GM12878 (cell line): ENCODE results near the gene MEGF11. TPM values are rescaled to one million over a fixed set of nuclear protein-coding genes. Genes with fewer than 3 reads are reported as not detected.

Source experiments
- ATAC-seq: fragments of 200-7000 bp; cut with Tn5 transposase; 3 replicates; pipeline ENCODE4 v1.9.1; 2020; ENCODE audit warnings: mild to moderate bottlenecking, moderate library complexity
- BruUV-seq: library from RNA; stranded (reverse); fragments of 400-500 nt; replicated peaks from 2 replicates; lab custom pipeline; 2021; lab: Mats Ljungman, UMichigan
- CTCF ChIA-PET: fragments of 300-600 bp; sonication (Branson Sonifier 250); formaldehyde crosslinking; extraction: SDS; loops from one replicate; lab custom pipeline; 2021; ENCODE audit warnings: inconsistent platforms; lab: Yijun Ruan, JAX
- POLR2A ChIA-PET: fragments of 350-600 bp; formaldehyde crosslinking; extraction: SDS; loops from one replicate; lab custom pipeline; 2021; ENCODE audit warnings: inconsistent platforms; lab: Charles Lee
- RAD21 ChIA-PET: fragments of 300-600 bp; sonication (Branson Sonifier 250); formaldehyde crosslinking; loops from one replicate; lab custom pipeline; 2023; ENCODE audit warnings: antibody characterized with exemption; ENCODE audit not compliant: unreplicated experiment; lab: Charles Lee
- SMC1A ChIA-PET: fragments of 300-600 bp; sonication (Branson Sonifier 250); formaldehyde crosslinking; loops from one replicate; lab custom pipeline; 2023; ENCODE audit not compliant: unreplicated experiment, uncharacterized antibody; lab: Charles Lee
- DNase-seq: peaks from one replicate; pipeline ENCODE4 v3.0.0-alpha.2; 2011; ENCODE audit warnings: low read depth, low spot score
- FAIRE-seq: peaks from 3 replicates; lab custom pipeline; 2011; peaks lifted over from hg19 to GRCh38; lab: Jason Lieb, UNC
- H2AFZ ChIP-seq: 2 replicates; pipeline ENCODE4 v1.6.0; 2011; ENCODE audit warnings: low read depth, low read length, control low read depth; ENCODE audit not compliant: control insufficient read depth
- H3K27ac ChIP-seq: 2 replicates; pipeline ENCODE4 v1.5.1; 2011; ENCODE audit warnings: control low read depth; ENCODE audit not compliant: control insufficient read depth, insufficient read depth
- H3K27me3 ChIP-seq, 2 experiments: replicated peaks in 1 of 2; 2 replicates each; pipeline versions ENCODE4 v1.6.0 to v1.6.1; 2011; ENCODE audit warnings: low read length in 1 of 2; ENCODE audit not compliant: control insufficient read depth in 2 of 2, insufficient read depth in 2 of 2
- H3K36me3 ChIP-seq, 2 experiments: 2 replicates each; pipeline ENCODE4 v1.5.1; 2011; ENCODE audit warnings: low read length in 1 of 2; ENCODE audit not compliant: control insufficient read depth in 2 of 2, insufficient read depth in 2 of 2
- H3K4me1 ChIP-seq: 2 replicates; pipeline ENCODE4 v1.6.1; 2011; ENCODE audit warnings: mild to moderate bottlenecking, low read length, moderate library complexity, mixed read lengths; ENCODE audit not compliant: control insufficient read depth, insufficient read depth
- H3K4me2 ChIP-seq: 2 replicates; pipeline ENCODE4 v1.6.0; 2011; ENCODE audit warnings: control low read depth; ENCODE audit not compliant: control insufficient read depth, insufficient read depth
- H3K4me3 ChIP-seq: fragments of 200-600 bp; sonication (generic); 2 replicates; pipeline ENCODE4 v1.5.1; 2016
- H3K79me2 ChIP-seq: 2 replicates; pipeline ENCODE4 v1.6.0; 2011; ENCODE audit warnings: low read length; ENCODE audit not compliant: control insufficient read depth, insufficient read depth
- H3K9ac ChIP-seq: 2 replicates; pipeline ENCODE4 v1.8.0; 2011; ENCODE audit warnings: low read length, control low read depth, mixed read lengths; ENCODE audit not compliant: control insufficient read depth, insufficient read depth
- H3K9me3 ChIP-seq: replicated peaks from 3 replicates; pipeline ENCODE4 v1.5.1; 2011; ENCODE audit warnings: mild to moderate bottlenecking, low read length; ENCODE audit not compliant: control insufficient read depth, insufficient read depth
- H4K20me1 ChIP-seq: 2 replicates; pipeline ENCODE4 v1.6.0; 2011; ENCODE audit not compliant: control insufficient read depth, insufficient read depth
- ATF7 ChIP-seq: fragments of 450-650 bp; IDR thresholded peaks from 2 replicates; pipeline ENCODE4 v1.6.1; 2016; ENCODE audit warnings: low read depth, mild to moderate bottlenecking
- CTCF ChIP-seq, 3 experiments: IDR thresholded peaks in 2 of 3; conservative IDR thresholded peaks in 1 of 3; 2 replicates each; pipeline ENCODE4 v1.5.1; 2011; ENCODE audit warnings: low read depth in 3 of 3, low read length in 3 of 3, mild to moderate bottlenecking in 3 of 3, control low read depth in 2 of 3, moderate library complexity in 2 of 3, inconsistent platforms in 1 of 3, mixed read lengths in 1 of 3; ENCODE audit not compliant: control insufficient read depth in 2 of 3, insufficient read depth in 1 of 3; ENCODE audit errors: extremely low read depth in 1 of 3
- HDAC6 ChIP-seq: fragments of 200-600 bp; sonication (generic); IDR thresholded peaks from one replicate; pipeline ENCODE4 v1.8.0; 2017; ENCODE audit warnings: antibody characterized with exemption; ENCODE audit not compliant: unreplicated experiment
- LARP7 ChIP-seq: fragments of 450-650 bp; IDR thresholded peaks from 2 replicates; pipeline ENCODE4 v1.6.1; 2017; ENCODE audit warnings: mild to moderate bottlenecking
- NFXL1 ChIP-seq: fragments of 450-650 bp; IDR thresholded peaks from 2 replicates; pipeline ENCODE4 v1.6.1; 2017; ENCODE audit warnings: antibody characterized with exemption, mild to moderate bottlenecking, borderline replicate concordance
- RELB ChIP-seq: fragments of 450-650 bp; IDR thresholded peaks from 2 replicates; pipeline ENCODE4 v1.6.1; 2017; ENCODE audit warnings: low read depth, mild to moderate bottlenecking, moderate library complexity
- YBX1 ChIP-seq: fragments of 450-650 bp; IDR thresholded peaks from 2 replicates; pipeline ENCODE4 v1.6.1; 2016; ENCODE audit warnings: antibody characterized with exemption
- ZNF274 ChIP-seq: IDR thresholded peaks from one replicate; pipeline ENCODE4 v1.8.0; 2011; ENCODE audit not compliant: insufficient read length, insufficient read depth
- ZNF384 ChIP-seq: IDR thresholded peaks from 2 replicates; pipeline ENCODE4 v1.6.1; 2012; ENCODE audit warnings: low read depth, mild to moderate bottlenecking, low read length, improper control_type of control experiment, borderline replicate concordance
- ZNF622 ChIP-seq: fragments of 450-650 bp; IDR thresholded peaks from 2 replicates; pipeline ENCODE4 v1.6.1; 2017; ENCODE audit warnings: mild to moderate bottlenecking, inconsistent platforms
- WGBS: methylation state at CpG from one replicate; pipeline ENCODE4 v1.1.6; 2016; ENCODE audit warnings: low lambda C conversion rate; ENCODE audit not compliant: insufficient replicate concordance, insufficient coverage; ENCODE audit errors: missing lambda C conversion rate; 5-methylcytosine and 5-hydroxymethylcytosine counted together
- in situ Hi-C: fragments of 300-500 bp; cut with MboI; formaldehyde crosslinking; loops from 9 replicates; pipeline ENCODE4 v1.14.3; 2018; ENCODE audit warnings: mixed read lengths
- intact Hi-C: fragments of 100-400 bp; cut with micrococcal nuclease; formaldehyde crosslinking; loops from one replicate; pipeline ENCODE4 v1.14.2; 2022; ENCODE audit not compliant: unreplicated experiment
- polyA plus RNA-seq, 11 experiments: library from polyadenylated mRNA; depleted of rRNA in 4 of 11; unstranded in 6 of 11; stranded (reverse) in 5 of 11; fragments of >200 nt; fragmentation: Nextera tagmentation in 4 of 11; fragmentation: Illumina TruSeq in 1 of 11; extraction: Ambion mirVana in 4 of 11; extraction: Trizol in 1 of 11; gene quantifications; 1 replicate in 1 of 11; 2 replicates in 10 of 11; pipeline versions ENCODE4 v1.2.1 to v1.2.3, GENCODE V29; 2011 to 2016; ENCODE audit warnings: inconsistent platforms in 2 of 11, missing spikeins in 2 of 11, low read depth in 1 of 11
- total RNA-seq, 4 experiments: library from RNA; depleted of rRNA in 3 of 4; stranded (reverse); fragments of >200 nt in 3 of 4; fragmentation: Illumina TruSeq in 1 of 4; extraction: Trizol in 1 of 4; gene quantifications; 2 replicates each; pipeline versions ENCODE4 v1.2.1 to v1.2.3, GENCODE V29; 2013 to 2021

The MEGF11 gene
- total and polyA plus RNA-seq, 10 of the 15 experiments (the other 5 are each of a cell fraction or from before 2014, with no cell fraction given): 0.03 to 1.7 (median 0.49) TPM

GRCh38 chr15:66231394-66232266 lies 21.9 kb downstream of the MEGF11 start:
- TF ChIP-seq HDAC6 (no peak), ZNF384 (no peak), YBX1 (no peak), RELB (no peak), ATF7 (no peak), NFXL1 (no peak), ZNF622 (no peak), LARP7 (no peak), CTCF (IDR thresholded peaks at IDR 0.05 in 2 of 3, conservative IDR thresholded peaks at IDR 0.05 in 1 of 3; ENCODE audit: control insufficient read depth in 2 of 3, extremely low read depth in 1 of 3, insufficient read depth in 1 of 3, low read depth in 3 of 3, low read length in 3 of 3) (no peak), ZNF274 (no peak)

More at GRCh38 chr15:66231394-66232266, 21.9 kb downstream of the MEGF11 start:
- DNase-seq (no peak), ATAC-seq (no peak), FAIRE-seq (no peak)
- no peaks in the 10 kb centered on the region for H3K4me1 ChIP-seq
- no peak overlapping the region for H3K27ac ChIP-seq
- no peak overlapping the region for H3K9ac ChIP-seq
- POLR2A ChIA-PET: interaction anchor here (0.6 kb wide), 1 partner anchor 24 kb away, joined by 3 read pairs; no protein-coding TSS in a partner anchor
- RAD21 ChIA-PET: no interaction called here
- no TSS peak for BruUV-seq
- CTCF ChIA-PET: interaction anchor here (0.8 to 0.9 kb wide), 2 partner anchors 40 to 54 kb away, joined by 3 read pairs; no protein-coding TSS in a partner anchor
- no peaks in the 10 kb centered on the region for H3K79me2 ChIP-seq
- no peaks in the 10 kb centered on the region; the same call in 1 of the 2 replicates for H4K20me1 ChIP-seq
- H3K4me3 ChIP-seq: no peak overlapping the region
- intact Hi-C loops: no loop called here
- no peak overlapping the region for H3K4me2 ChIP-seq
- in situ Hi-C loops: no loop called here
- H2AFZ ChIP-seq: no peak overlapping the region
- no peaks in the 10 kb centered on the region; the same call in 2 of the 3 replicates for H3K9me3 ChIP-seq
- SMC1A ChIA-PET: interaction anchor here (0.7 kb wide), 1 partner anchor 18 kb away, joined by 3 read pairs; no protein-coding TSS in a partner anchor
- H3K36me3 ChIP-seq: no peaks in the 10 kb centered on the region
- peaks cover 0 to 3% of the 10 kb centered on the region in 2 experiments; a peak in 2 of 4 replicates for H3K27me3 ChIP-seq
- WGBS: 36% methylated on average over 6 of the region's 8 CpGs
